ENCODE data around the gene TMX1.

The TMX1 gene

DNA sequence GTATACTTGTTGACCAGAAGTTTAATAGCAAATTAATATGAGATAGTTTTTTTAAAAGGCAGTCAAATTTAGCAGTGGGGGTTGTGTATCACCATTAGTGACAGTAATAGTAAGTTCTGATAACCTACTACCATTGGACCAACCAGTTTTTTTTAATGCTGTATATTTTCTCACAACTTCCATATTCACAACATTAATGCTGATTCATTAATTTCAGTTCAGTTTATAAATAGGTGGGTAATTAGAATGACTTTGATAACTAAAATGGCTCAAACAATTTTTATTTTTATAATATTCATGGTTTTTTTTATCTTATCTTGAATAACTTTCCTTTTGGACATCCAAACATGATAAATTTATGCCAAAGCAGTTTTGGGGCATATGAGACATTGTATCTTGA, 13.8 kb downstream of the TMX1 start:
- H3K36me3 ChIP-seq (ENCODE audit: control insufficient read depth, low read length) = peaks cover 90% of the 10 kb centered on the region
- H3K4me2 ChIP-seq (ENCODE audit: low read length) = no peak overlapping the region
- no peaks in the 10 kb centered on the region for H3K9me3 ChIP-seq (ENCODE audit: control insufficient read depth, insufficient read depth, low read length)
- H3K4me1 ChIP-seq (ENCODE audit: control insufficient read depth, low read length) = peaks cover 1% of the 10 kb centered on the region; the same call in 1 of the 2 replicates
- no peaks in the 10 kb centered on the region for H4K20me1 ChIP-seq (ENCODE audit: control insufficient read depth, insufficient read depth, low read depth, low read length)
- no peaks in the 10 kb centered on the region for H3K27me3 ChIP-seq (ENCODE audit: control insufficient read depth, low read length)
- peaks cover 4% of the 10 kb centered on the region; the same call in 1 of the 2 replicates for H3F3A ChIP-seq (ENCODE audit: control insufficient read depth, insufficient read depth)
- no peak for TF ChIP-seq EZH2phosphoT487 (IDR thresholded peaks at IDR 0.05; ENCODE audit: borderline replicate concordance, low read length)
- TF ChIP-seq CTCF (IDR thresholded peaks at IDR 0.05; ENCODE audit: low read depth, low read length, poor library complexity, severe bottlenecking) = no peak
- H3K9me2 ChIP-seq (replicated peaks; ENCODE audit: control insufficient read depth, low read length) = no peaks in the 10 kb centered on the region
- no peak overlapping the region for H3K27ac ChIP-seq (ENCODE audit: low read depth, low read length)
- no peak overlapping the region for H3K4me3 ChIP-seq (ENCODE audit: low read length)
- peaks cover 11% of the 10 kb centered on the region for H3K79me2 ChIP-seq (ENCODE audit: control insufficient read depth, low read length)

- no peaks in the 10 kb centered on the region for H4K20me1 ChIP-seq (ENCODE audit: control insufficient read depth, insufficient read depth, low read depth, low read length)
- H3K27ac ChIP-seq (ENCODE audit: low read depth, low read length) = no peak overlapping the region
- H3F3A ChIP-seq (ENCODE audit: control insufficient read depth, insufficient read depth) = peaks cover 4% of the 10 kb centered on the region; the same call in 1 of the 2 replicates
- no peaks in the 10 kb centered on the region for H3K27me3 ChIP-seq (ENCODE audit: control insufficient read depth, low read length)
- H3K4me3 ChIP-seq (ENCODE audit: low read length) = no peak overlapping the region
- no peaks in the 10 kb centered on the region for H3K9me3 ChIP-seq (ENCODE audit: control insufficient read depth, insufficient read depth, low read length)
- no peaks in the 10 kb centered on the region for H3K4me1 ChIP-seq (ENCODE audit: control insufficient read depth, low read length)
- H3K4me2 ChIP-seq (ENCODE audit: low read length) = no peak overlapping the region
- H3K36me3 ChIP-seq (ENCODE audit: control insufficient read depth, low read length) = peaks cover 60% of the 10 kb centered on the region
- 0 out of 2 replicates have a peak, but pooled peaks cover 3% of the 10 kb centered on the region for H3K79me2 ChIP-seq (ENCODE audit: control insufficient read depth, low read length)
- TF ChIP-seq EZH2phosphoT487 (IDR thresholded peaks at IDR 0.05; ENCODE audit: borderline replicate concordance, low read length) (no peak), CTCF (IDR thresholded peaks at IDR 0.05; ENCODE audit: low read depth, low read length, poor library complexity, severe bottlenecking) (no peak)
- no peaks in the 10 kb centered on the region for H3K9me2 ChIP-seq (replicated peaks; ENCODE audit: control insufficient read depth, low read length)
Measured at GRCh38 chr14:51258280-51258679, 18.2 kb downstream of the TMX1 start.

- Histone ChIP-seq H3K4me1 (ENCODE audit: control insufficient read depth, low read length) (no peaks in the 10 kb centered on the region), H3F3A (ENCODE audit: control insufficient read depth, insufficient read depth) (peaks cover 4% of the 10 kb centered on the region; the same call in 1 of the 2 replicates), H3K9me3 (ENCODE audit: control insufficient read depth, insufficient read depth, low read length) (no peaks in the 10 kb centered on the region), H3K27ac (ENCODE audit: low read depth, low read length) (no peak overlapping the region), H3K4me2 (ENCODE audit: low read length) (no peak overlapping the region), H4K20me1 (ENCODE audit: control insufficient read depth, insufficient read depth, low read depth, low read length) (no peaks in the 10 kb centered on the region), H3K79me2 (ENCODE audit: control insufficient read depth, low read length) (no peaks in the 10 kb centered on the region), H3K4me3 (ENCODE audit: low read length) (no peak overlapping the region), H3K27me3 (ENCODE audit: control insufficient read depth, low read length) (no peaks in the 10 kb centered on the region), H3K36me3 (ENCODE audit: control insufficient read depth, low read length) (peaks cover 55% of the 10 kb centered on the region), H3K9me2 (replicated peaks; ENCODE audit: control insufficient read depth, low read length) (no peaks in the 10 kb centered on the region)
- TF ChIP-seq EZH2phosphoT487 (IDR thresholded peaks at IDR 0.05; ENCODE audit: borderline replicate concordance, low read length) (no peak), CTCF (IDR thresholded peaks at IDR 0.05; ENCODE audit: low read depth, low read length, poor library complexity, severe bottlenecking) (no peak)
Measured at GRCh38 chr14:51258788-51259187, 18.7 kb downstream of the TMX1 start.

Data from DOHH2 (cell line).